Endothelial cell of umbilical vein (primary cell): ENCODE results near the gene SLMAP. TPM values are rescaled to one million over a fixed set of nuclear protein-coding genes. Genes with fewer than 3 reads are reported as not detected.

ENCODE experiments used
- BruUV-seq: library from RNA; stranded (reverse); fragments of 400-500 nt; replicated peaks from 2 replicates; lab custom pipeline; 2021; lab: Mats Ljungman, UMichigan
- CTCF ChIA-PET: fragments of 300-600, 350-600 bp; sonication (Branson Sonifier 250); formaldehyde crosslinking; loops from one replicate; lab custom pipeline; 2021; ENCODE audit warnings: antibody characterized with exemption, inconsistent platforms; lab: Charles Lee
- POLR2A ChIA-PET: fragments of 300-600, 350-600 bp; sonication (Branson Sonifier 250); formaldehyde crosslinking; loops from one replicate; lab custom pipeline; 2021; ENCODE audit warnings: antibody characterized with exemption, inconsistent platforms; lab: Charles Lee
- DNase-seq: peaks from one replicate; pipeline ENCODE4 v3.0.0-alpha.2; 2011; ENCODE audit warnings: low read depth, low spot score
- FAIRE-seq: peaks from 2 replicates; lab custom pipeline; 2011; peaks lifted over from hg19 to GRCh38; lab: Jason Lieb, UNC
- H2AFZ ChIP-seq: 2 replicates; pipeline ENCODE4 v1.6.0; 2012; ENCODE audit warnings: low read depth, low read length, control low read depth, inconsistent platforms
- H3K27ac ChIP-seq: 2 replicates; pipeline ENCODE4 v1.5.1; 2011; ENCODE audit warnings: low read depth, mild to moderate bottlenecking, control low read depth, low read length, moderate library complexity; ENCODE audit not compliant: insufficient read depth
- H3K27me3 ChIP-seq, 2 experiments: 2 replicates each; pipeline versions ENCODE4 v1.6.0 to v1.6.1; 2011; ENCODE audit warnings: low read length in 2 of 2, mixed read lengths in 1 of 2; ENCODE audit not compliant: control insufficient read depth in 2 of 2, insufficient read depth in 2 of 2
- H3K36me3 ChIP-seq, 2 experiments: 2 replicates in 1 of 2; 3 replicates in 1 of 2; pipeline ENCODE4 v1.5.1; 2011; ENCODE audit warnings: low read length in 2 of 2, mild to moderate bottlenecking in 1 of 2, moderate library complexity in 1 of 2; ENCODE audit not compliant: control insufficient read depth in 2 of 2, insufficient read depth in 2 of 2; ENCODE audit errors: extremely low read depth in 1 of 2
- H3K4me1 ChIP-seq: 3 replicates; pipeline ENCODE4 v1.5.1; 2011; ENCODE audit warnings: mild to moderate bottlenecking, low read length; ENCODE audit not compliant: control insufficient read depth, insufficient read depth; ENCODE audit errors: extremely low read depth
- H3K4me2 ChIP-seq: 2 replicates; pipeline ENCODE4 v1.6.1; 2011; ENCODE audit warnings: low read length, control low read depth, mixed read lengths; ENCODE audit not compliant: insufficient read depth
- H3K4me3 ChIP-seq, 3 experiments: fragments of 200-600 bp in 1 of 3; sonication (generic), shearing (Covaris generic) in 1 of 3; replicated peaks in 1 of 3; 2 replicates each; pipeline ENCODE4 v1.5.1; 2011 to 2016; ENCODE audit warnings: control low read depth in 3 of 3, low read length in 3 of 3, mild to moderate bottlenecking in 2 of 3, inconsistent platforms in 1 of 3, low read depth in 1 of 3, moderate library complexity in 1 of 3; ENCODE audit not compliant: insufficient read depth in 1 of 3
- H3K79me2 ChIP-seq: 2 replicates; pipeline ENCODE4 v1.6.0; 2012; ENCODE audit warnings: low read length, inconsistent platforms; ENCODE audit not compliant: control insufficient read depth, insufficient read depth
- H3K9ac ChIP-seq: replicated peaks from 2 replicates; pipeline ENCODE3; 2011; ENCODE audit warnings: low read length, control low read depth; ENCODE audit not compliant: insufficient read depth; ENCODE audit errors: extremely low read depth
- H3K9me1 ChIP-seq: replicated peaks from 3 replicates; pipeline ENCODE4 v1.6.0; 2011; ENCODE audit warnings: mild to moderate bottlenecking, low read length; ENCODE audit not compliant: control insufficient read depth, insufficient read depth; ENCODE audit errors: extremely low read depth
- H3K9me3 ChIP-seq: replicated peaks from 2 replicates; pipeline ENCODE4 v1.5.1; 2012; ENCODE audit warnings: low read length, inconsistent platforms; ENCODE audit not compliant: control insufficient read depth, insufficient read depth
- H4K20me1 ChIP-seq: replicated peaks from 2 replicates; pipeline ENCODE3; 2011; ENCODE audit warnings: mild to moderate bottlenecking, low read length; ENCODE audit not compliant: control insufficient read depth, insufficient read depth; ENCODE audit errors: extremely low read depth
- EZH2 ChIP-seq: IDR thresholded peaks from 2 replicates; pipeline ENCODE4 v1.6.1; 2012; ENCODE audit warnings: borderline replicate concordance, low read depth, mild to moderate bottlenecking, moderate library complexity, low read length, inconsistent platforms; ENCODE audit not compliant: severe bottlenecking
- FOS ChIP-seq: IDR thresholded peaks from 2 replicates; pipeline ENCODE4 v1.6.1; 2011; ENCODE audit warnings: mild to moderate bottlenecking, low read length, moderate library complexity, borderline replicate concordance; ENCODE audit not compliant: insufficient read depth
- GATA2 ChIP-seq: IDR thresholded peaks from 2 replicates; pipeline ENCODE4 v1.7.0; 2011; ENCODE audit warnings: low read depth, mild to moderate bottlenecking, moderate library complexity, mixed read lengths, low read length; ENCODE audit not compliant: insufficient read length, insufficient read depth
- JUN ChIP-seq: IDR thresholded peaks from 2 replicates; pipeline ENCODE4 v1.6.1; 2011; ENCODE audit warnings: borderline replicate concordance, low read depth; ENCODE audit not compliant: insufficient read length, insufficient read depth
- MAX ChIP-seq: IDR thresholded peaks from 2 replicates; pipeline ENCODE4 v1.6.1; 2011; ENCODE audit not compliant: insufficient read depth, insufficient read length
- MYC ChIP-seq: IDR thresholded peaks from one replicate; pipeline ENCODE4 v1.6.1; 2011; ENCODE audit warnings: mild to moderate bottlenecking, low read depth, low read length
- POLR2A ChIP-seq: IDR thresholded peaks from 2 replicates; pipeline ENCODE4 v1.6.1; 2012; ENCODE audit warnings: low read depth, mild to moderate bottlenecking, control low read depth, low read length
- POLR2AphosphoS5 ChIP-seq: IDR thresholded peaks from 2 replicates; pipeline ENCODE4 v1.6.1; 2012; ENCODE audit warnings: low read depth, mild to moderate bottlenecking, control low read depth, low read length, moderate library complexity; ENCODE audit not compliant: insufficient read depth
- dilution Hi-C: fragments of 300-500 bp; cut with MboI; formaldehyde crosslinking; loops from one replicate; pipeline ENCODE4 v1.15.0; 2019; ENCODE audit warnings: low sequenced_read_pairs; ENCODE audit not compliant: extremely low pct_ligation_motif_present
- intact Hi-C: fragments of 100-400 bp; cut with micrococcal nuclease; formaldehyde crosslinking; loops from one replicate; pipeline ENCODE4 v1.10.0; 2022
- polyA plus RNA-seq, 4 experiments: library from polyadenylated mRNA; depleted of rRNA in 3 of 4; stranded (reverse) in 3 of 4; unstranded in 1 of 4; fragments of >200 nt; gene quantifications; 2 replicates each; pipeline versions ENCODE4 v1.2.1 to v1.2.3, GENCODE V29; 2011 to 2012; ENCODE audit warnings: missing spikeins in 1 of 4
- total RNA-seq: library from RNA; stranded (reverse); gene quantifications from 2 replicates; pipeline ENCODE4 v1.2.3, GENCODE V29; 2021
- TF ChIP-seq, protein P1 (sequence below), 2 donors: IDR thresholded peaks; 1 replicate in 1 of 2; 2 replicates in 1 of 2; pipeline ENCODE4 v1.5.1; 2011; ENCODE audit warnings: low read length in 2 of 2, mild to moderate bottlenecking in 2 of 2, moderate library complexity in 2 of 2, control low read depth in 1 of 2, inconsistent platforms in 1 of 2, low read depth in 1 of 2; ENCODE audit not compliant: insufficient read depth in 1 of 2; ENCODE audit errors: extremely low read depth in 1 of 2

SLMAP gene
- total and polyA plus RNA-seq, 2 donors (not counting 3 experiments of a cell fraction or from before 2014, with no cell fraction given), result 9.8 to 54.7 TPM

DNA sequence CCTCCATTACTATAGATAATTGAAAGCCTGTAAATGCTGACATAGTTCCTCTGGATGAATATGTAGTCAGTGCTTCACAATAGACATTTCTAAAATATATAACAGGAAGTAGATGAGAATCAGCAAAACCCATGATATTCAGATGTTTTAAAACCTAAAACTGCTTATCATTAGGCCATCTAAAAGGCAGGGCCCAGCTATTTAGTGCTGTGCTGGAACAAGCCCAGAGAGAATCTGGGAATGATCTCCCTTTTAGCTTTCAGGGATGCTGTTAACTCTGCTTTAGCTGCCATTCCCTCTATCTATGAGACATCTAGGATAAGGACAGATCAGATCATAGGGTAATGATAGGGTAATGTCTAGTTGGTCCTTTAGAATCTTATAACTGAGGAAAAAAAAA lies 106.8 kb downstream of the SLMAP start:
- ChIA-PET CTCF (interaction anchor here (0.9 to 3.2 kb wide), 3 partner anchors 10 to 437 kb away, joined by 3 to 12 read pairs (median 3); no protein-coding TSS in a partner anchor), POLR2A (no interaction called here)
- TF ChIP-seq EZH2, result no peak
- TF ChIP-seq, protein P1, sequence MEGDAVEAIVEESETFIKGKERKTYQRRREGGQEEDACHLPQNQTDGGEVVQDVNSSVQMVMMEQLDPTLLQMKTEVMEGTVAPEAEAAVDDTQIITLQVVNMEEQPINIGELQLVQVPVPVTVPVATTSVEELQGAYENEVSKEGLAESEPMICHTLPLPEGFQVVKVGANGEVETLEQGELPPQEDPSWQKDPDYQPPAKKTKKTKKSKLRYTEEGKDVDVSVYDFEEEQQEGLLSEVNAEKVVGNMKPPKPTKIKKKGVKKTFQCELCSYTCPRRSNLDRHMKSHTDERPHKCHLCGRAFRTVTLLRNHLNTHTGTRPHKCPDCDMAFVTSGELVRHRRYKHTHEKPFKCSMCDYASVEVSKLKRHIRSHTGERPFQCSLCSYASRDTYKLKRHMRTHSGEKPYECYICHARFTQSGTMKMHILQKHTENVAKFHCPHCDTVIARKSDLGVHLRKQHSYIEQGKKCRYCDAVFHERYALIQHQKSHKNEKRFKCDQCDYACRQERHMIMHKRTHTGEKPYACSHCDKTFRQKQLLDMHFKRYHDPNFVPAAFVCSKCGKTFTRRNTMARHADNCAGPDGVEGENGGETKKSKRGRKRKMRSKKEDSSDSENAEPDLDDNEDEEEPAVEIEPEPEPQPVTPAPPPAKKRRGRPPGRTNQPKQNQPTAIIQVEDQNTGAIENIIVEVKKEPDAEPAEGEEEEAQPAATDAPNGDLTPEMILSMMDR (IDR thresholded peaks at IDR 0.05; ENCODE audit: extremely low read depth in 1 of 2, insufficient read depth in 1 of 2, low read depth in 1 of 2, low read length in 2 of 2), result no peak
- TF ChIP-seq JUN, result no peak
- no peak for TF ChIP-seq GATA2
- TF ChIP-seq POLR2A, result no peak
- TF ChIP-seq FOS, result no peak
- no peak for TF ChIP-seq MAX
- TF ChIP-seq POLR2AphosphoS5, result no peak
- TF ChIP-seq MYC, result no peak
- no TSS peak for BruUV-seq
- H3K4me2 ChIP-seq, result no peak overlapping the region
- no peak overlapping the region for H3K27ac ChIP-seq
- no peaks in the 10 kb centered on the region for H4K20me1 ChIP-seq
- FAIRE-seq, result no peak
- H3K79me2 ChIP-seq, result no peaks in the 10 kb centered on the region
- H3K9me1 ChIP-seq, result no peaks in the 10 kb centered on the region
- H3K4me1 ChIP-seq, result no peaks in the 10 kb centered on the region
- H3K4me3 ChIP-seq, result no peak overlapping the region
- no peaks in the 10 kb centered on the region for H3K9me3 ChIP-seq
- peaks cover 0 to 6% of the 10 kb centered on the region in 2 experiments for H3K36me3 ChIP-seq
- no peaks in the 10 kb centered on the region for H3K27me3 ChIP-seq
- DNase-seq, result no peak
- H2AFZ ChIP-seq, result no peak overlapping the region
- dilution Hi-C loops, result no loop called here
- intact Hi-C loops, result loop anchor here (5.0 to 10.0 kb wide), 2 partner anchors 144 to 252 kb away; partner anchors contain the start of gene FLNB
- no peak overlapping the region for H3K9ac ChIP-seq
